ENCODE data around the gene SLC16A8.

SLC16A8 gene

GRCh38 chr22:38072322-38073149 is 11.4 kb downstream of the SLC16A8 start:
- DNase-seq (ENCODE audit: low spot score): no peak

- no peak for DNase-seq (ENCODE audit: low spot score)
These were observed 12.3 kb downstream of the SLC16A8 start for GRCh38 chr22:38071421-38072321.

DNA sequence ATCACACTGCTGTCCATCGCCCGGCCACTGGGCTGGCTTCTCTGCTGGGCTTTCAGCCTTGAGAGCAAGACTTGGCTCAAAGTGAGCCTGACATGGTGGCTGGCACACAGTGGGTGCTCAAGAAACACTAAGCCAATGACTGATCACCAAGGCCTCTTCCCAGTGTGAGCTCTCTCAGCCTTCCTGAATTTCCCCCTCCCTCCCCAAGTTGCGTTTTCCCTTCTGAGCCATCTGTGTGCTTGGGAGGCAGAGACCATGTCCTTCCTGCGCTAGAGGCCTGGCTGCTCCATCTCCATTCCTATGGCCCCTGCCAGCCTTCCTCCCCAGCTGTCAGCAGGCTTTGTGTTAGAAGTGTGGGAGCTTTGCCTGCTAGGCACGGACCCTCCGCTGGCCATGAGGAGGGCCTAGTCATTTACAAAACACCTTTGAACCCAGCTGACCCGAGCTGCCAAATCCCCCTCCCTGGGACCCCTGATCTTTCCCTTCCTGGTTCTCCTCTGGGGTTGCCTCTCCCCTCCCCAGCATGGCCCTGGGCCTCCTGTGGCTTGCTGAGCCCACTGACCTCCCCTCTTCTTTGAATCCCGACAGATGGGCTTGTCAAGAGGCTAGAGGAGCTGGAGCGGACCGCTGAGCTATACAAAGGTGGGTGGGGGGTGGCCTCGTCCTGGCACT is 13.6 kb downstream of the SLC16A8 start:
- DNase-seq (ENCODE audit: low spot score): no peak

DNA sequence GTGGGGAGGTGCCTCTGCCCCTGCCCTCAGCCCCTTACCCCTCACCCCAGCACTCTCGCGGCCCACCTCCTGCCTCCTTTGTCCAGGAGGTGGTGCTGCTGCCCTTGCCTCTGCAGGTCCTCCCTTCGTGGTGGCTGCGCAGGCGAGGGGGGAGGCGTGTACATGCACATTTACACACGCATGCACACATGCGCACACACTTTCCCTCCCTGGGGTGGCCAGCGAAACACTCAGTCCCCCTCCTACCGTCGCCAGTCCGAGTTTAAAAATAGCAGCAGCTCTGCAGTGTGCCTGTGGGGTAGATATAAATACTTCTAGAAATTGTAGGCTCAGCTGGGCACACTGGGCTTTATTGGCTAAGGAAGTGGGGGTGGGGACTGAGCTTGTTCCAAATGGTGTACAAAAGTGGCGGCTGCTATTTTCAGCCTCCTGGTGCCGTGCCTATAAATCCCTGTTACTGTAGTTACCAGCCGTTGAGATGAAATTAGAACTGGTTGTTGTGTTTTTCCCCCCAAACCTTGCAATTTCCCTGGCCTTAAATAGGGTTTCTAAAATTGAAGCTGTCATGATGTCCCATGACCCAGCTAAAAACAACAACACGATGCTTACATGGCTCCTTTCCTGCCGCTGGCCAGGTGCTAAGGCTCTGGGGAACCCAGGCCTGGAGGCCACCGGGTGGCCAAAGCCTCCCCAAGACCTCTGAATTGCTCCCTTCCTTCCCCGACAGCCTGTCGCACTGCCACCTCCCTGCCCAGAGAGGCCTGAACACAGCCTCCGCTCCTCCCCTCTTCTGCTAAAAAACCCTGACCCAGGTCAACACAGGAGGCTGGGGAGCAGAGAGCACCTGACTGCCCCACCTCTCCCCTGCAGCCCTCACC is 14.4 kb downstream of the SLC16A8 start:
- peak; percentile 74 for DNase-seq (ENCODE audit: low spot score)

DNA sequence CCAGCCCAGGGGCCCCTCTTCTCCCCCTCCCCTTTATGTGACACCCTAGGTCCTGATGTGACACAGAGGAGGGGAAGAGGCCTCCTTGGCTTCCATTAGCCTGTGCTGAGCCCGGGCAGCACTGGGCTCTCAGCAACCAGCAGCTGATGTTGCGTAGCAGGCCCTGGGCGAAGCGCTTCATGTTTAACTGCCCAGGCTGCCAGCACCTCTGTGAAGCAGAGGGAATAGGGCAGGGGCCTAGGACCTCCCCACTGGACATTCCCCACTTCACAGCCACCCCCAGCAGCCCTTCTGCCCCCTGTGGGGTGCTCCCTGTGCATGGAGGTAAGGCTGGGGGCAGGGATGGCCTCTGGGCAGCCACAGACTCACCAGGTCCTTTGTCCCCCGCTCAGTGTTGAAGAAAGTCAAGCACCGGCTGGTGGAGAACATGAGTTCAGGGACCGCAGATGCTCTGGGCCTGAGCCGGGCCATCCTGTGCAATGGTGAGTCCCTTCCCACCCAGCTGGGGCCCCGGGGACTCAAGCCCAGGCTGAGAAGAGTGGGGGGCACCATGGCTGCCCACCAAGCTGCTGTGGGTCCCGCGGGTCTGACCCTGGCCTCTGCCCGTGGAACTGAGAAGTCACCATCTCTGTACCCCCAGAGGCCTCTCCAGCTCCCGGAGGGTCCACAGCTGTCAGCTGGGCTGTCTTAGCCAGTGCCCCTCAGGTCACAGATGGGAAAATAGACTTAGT is 15.2 kb downstream of the SLC16A8 start:
- DNase-seq (ENCODE audit: low spot score): no peak

GRCh38 chr22:38067761-38068360 is 16.1 kb downstream of the SLC16A8 start:
- no peak for DNase-seq (ENCODE audit: low spot score)

DNA sequence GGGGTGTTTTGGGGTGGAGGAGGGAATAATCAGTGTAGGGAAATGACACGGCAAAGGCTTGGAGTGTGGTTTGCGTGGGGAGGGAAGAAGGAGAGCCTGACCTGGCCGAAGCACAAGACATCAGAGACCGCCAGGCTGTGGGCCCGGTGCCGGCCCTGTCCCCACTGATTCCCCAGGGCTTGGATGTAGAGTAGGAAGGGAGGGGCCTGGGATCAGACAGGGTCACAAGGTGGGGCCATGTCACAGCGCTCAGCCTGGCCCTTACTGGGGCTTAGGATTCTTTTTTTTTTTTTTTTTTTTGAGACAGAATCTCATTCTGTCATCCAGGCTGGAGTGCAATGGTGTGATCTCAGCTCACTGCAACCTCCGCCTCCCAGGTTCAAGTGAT is 17.0 kb downstream of the SLC16A8 start:
- no peak for DNase-seq (ENCODE audit: low spot score)

DNA sequence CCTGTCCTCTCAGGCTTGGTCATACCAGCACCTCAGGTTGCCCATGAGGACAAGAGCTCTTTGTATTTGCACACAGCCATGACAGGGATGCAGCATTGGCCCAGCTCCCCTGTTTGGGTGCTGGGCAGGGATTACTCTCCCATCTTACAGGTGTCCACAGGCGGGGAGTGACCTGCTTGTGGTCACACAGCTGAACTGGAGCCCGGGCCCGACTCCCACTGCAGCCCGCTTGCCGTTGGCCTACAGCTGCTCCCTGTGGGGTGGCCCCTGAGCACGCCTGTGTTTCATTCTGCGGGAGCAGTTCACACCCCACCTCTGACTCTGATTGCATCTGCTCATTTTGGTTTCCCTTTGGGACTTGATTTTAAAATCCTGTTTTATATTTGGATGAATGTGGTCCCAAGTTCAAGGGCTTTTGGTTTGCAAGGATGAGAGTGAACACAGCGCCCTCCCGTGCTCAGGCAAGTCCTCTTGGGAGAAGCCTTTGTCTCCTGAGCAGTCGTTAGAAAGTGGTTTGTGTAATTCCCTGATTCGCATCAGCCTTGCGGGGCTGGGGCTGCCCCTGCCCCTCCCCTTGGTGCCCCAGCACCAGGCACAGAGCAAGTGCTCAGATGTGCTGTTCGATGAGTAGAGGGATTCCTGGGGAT is 17.5 kb downstream of the SLC16A8 start:
- no peak for DNase-seq (ENCODE audit: low spot score)

- no peak for DNase-seq (ENCODE audit: low spot score)
These were observed 18.4 kb downstream of the SLC16A8 start for GRCh38 chr22:38065539-38065938.

- no peak for DNase-seq (ENCODE audit: low spot score)
These were observed 21.2 kb downstream of the SLC16A8 start for GRCh38 chr22:38062791-38063190.

- DNase-seq (ENCODE audit: low spot score): peak; percentile 96
These were observed 26.8 kb downstream of the SLC16A8 start, which contains the start of gene PICK1 for GRCh38 chr22:38056969-38057891. Gene PICK1 (plus strand): TSS chr22:38057404. CDS start chr22:38057810, 406 bp downstream.

- DNase-seq (ENCODE audit: low spot score): peak; percentile 93
These were observed 31.8 kb downstream of the SLC16A8 start for GRCh38 chr22:38051900-38052862.

DNA sequence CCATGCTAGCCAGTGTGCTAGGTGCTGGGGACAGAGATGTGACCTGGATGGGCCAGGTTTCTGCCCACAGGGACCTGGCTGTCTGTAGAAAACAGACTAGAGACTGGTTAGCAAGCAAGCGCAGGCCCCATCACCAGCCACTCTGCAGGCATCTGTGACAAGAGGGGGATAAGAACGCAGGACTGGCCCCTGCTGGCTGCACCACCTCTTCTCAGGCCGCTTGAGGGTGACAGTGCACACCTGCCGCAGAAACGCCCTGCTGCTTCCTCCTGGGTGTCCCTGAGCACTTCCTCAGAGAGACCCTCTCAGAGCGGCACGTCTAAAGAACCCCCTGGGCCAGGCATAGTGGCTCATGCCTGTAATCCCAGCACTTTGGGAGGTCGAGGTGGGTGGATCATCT is 32.7 kb downstream of the SLC16A8 start:
- no peak for DNase-seq (ENCODE audit: low spot score)

DNA sequence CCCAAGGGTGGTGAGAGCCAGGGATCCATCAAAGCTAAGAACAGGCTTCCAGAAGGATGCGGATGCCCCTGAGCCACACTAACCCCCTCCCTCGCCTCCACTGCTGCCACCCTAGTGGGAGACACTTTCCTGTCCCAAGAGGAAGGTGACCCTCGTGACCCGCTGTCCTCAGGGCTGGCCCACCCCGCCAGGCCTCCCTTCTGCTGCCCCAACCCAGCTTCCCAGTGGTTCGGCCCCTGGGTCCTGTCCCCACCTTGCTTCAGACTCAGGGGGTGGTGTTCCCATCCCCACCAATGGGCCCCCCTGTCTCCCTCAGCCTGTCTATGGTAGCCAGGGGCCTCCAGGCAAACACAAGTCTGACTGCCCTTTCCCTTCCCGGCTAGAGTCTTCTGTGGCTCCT is 33.3 kb downstream of the SLC16A8 start:
- DNase-seq (ENCODE audit: low spot score): no peak

DNA sequence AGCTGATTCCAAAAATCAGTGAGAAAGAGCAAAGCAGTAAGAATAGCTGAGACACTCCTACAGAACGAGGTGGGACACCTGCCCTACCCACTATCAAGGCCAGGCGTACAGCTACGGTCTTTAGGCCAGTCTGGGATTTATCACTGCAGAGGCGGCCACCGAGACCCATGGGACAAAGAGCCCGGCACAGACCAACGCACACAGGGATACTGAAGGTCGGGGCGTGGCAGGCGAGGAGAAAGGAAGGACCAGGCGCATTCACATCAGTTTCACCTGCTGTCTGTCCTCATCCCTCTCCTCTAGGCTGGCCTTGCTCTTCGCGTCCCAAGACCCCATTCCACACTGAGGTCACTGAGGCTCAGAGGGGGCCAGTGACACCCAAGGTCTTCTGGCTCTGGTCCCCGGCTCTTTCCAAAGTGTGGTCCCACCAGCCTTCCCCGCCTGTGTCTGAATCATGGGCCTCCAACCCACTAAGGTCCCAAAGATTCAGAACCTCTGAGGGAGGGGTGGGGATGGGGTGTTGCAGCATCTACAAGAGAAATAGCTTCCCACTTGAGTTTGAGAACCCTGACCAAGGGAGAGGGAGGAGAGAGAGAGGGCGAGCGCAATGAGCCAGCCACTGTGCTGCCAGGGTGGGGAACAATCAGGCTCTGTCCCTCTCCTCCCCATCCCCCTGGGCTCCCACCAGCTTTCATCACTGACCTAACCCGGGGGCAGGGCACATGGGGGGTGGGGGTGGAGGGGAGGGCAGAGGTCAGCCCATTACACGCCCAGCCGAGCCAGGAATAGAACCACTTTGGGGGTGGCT is 34.0 kb downstream of the SLC16A8 start:
- no peak for DNase-seq (ENCODE audit: low spot score)

GRCh38 chr22:38046070-38046748 is 37.8 kb downstream of the SLC16A8 start:
- no peak for DNase-seq (ENCODE audit: low spot score)

Data from D341Med (cell line).